GM12872 (cell line): ENCODE results near the gene PI4KA.

ENCODE experiments used
- TF ChIP-seq, protein P1 (sequence below): IDR thresholded peaks from 3 replicates; pipeline ENCODE4 v1.5.1; 2011; ENCODE audit warnings: low read depth, mild to moderate bottlenecking, low read length, moderate library complexity; ENCODE audit not compliant: insufficient read depth

PI4KA gene

DNA sequence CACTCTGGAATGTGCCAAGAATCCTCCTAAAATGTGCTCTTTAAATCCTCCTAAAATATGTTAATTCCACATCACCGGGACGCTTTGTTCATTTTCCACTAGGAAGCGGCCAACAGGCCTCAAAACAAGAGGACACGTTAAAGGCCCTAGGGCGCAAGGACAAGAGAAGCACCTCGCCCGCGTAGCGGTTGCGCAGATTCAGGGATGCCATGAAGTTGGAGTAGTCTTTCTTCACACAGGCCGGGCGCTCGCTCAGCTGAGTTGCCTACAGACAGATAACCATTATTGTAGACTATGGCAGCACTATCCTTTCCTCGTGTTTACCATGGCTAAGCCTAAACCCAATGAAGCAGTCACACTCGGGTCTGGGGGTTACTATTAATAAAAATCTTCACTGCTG lies 114.2 kb downstream of the PI4KA start:
- TF ChIP-seq, protein P1, sequence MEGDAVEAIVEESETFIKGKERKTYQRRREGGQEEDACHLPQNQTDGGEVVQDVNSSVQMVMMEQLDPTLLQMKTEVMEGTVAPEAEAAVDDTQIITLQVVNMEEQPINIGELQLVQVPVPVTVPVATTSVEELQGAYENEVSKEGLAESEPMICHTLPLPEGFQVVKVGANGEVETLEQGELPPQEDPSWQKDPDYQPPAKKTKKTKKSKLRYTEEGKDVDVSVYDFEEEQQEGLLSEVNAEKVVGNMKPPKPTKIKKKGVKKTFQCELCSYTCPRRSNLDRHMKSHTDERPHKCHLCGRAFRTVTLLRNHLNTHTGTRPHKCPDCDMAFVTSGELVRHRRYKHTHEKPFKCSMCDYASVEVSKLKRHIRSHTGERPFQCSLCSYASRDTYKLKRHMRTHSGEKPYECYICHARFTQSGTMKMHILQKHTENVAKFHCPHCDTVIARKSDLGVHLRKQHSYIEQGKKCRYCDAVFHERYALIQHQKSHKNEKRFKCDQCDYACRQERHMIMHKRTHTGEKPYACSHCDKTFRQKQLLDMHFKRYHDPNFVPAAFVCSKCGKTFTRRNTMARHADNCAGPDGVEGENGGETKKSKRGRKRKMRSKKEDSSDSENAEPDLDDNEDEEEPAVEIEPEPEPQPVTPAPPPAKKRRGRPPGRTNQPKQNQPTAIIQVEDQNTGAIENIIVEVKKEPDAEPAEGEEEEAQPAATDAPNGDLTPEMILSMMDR, result no peak

DNA sequence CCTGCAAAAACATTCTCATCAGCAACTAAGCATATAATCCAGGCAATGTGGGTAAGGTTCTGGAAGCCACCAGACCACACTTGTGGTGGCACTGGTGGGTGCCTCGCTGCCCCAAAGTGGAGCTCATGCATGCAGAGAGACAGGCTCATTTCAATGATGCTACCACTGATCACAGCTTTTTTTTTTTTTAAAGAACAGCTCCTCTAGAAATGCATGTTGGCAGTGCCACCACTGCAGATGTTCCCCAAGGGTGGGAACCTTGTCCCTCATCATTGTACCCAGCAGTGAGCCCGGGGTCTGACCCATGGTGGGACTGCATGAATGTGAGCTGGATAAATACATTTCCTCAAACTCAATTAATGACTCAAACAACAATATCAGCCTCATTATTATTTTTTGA lies 115.8 kb downstream of the PI4KA start:
- TF ChIP-seq, protein P1, result no peak

GRCh38 chr22:20741634-20742581 lies 116.7 kb downstream of the PI4KA start:
- TF ChIP-seq, protein P1, result peak; percentile 70

DNA sequence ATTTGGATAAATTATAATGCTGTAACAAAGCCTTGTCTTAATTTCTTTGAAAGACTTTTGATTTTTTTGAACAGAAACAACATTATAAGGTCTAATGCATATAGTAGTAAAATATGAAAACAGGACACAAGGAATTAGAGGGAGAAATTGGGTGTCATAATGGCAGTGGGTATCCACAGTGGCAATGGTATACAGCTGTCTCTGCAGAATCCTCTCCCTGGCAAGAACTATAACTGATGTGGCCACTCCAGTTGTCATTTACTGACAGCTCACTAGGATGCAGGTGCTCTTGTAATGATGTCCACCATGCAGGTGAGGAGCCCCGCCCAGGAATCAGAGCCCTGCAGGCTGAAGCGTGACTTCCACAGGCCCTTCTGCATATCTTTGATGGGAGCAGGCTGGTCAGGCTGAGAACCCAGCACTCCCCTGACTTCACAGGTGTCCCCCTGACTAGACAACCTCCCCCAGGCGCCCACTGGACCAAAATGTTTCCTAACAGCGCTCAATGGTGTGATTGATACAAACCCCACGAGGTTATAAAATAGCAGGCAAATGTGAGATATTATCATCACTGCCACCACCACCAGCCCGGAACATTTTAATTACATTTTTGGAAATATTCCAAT lies 117.5 kb downstream of the PI4KA start:
- TF ChIP-seq, protein P1, result no peak

GRCh38 chr22:20740222-20740951 lies 118.2 kb downstream of the PI4KA start:
- TF ChIP-seq, protein P1, result no peak

DNA sequence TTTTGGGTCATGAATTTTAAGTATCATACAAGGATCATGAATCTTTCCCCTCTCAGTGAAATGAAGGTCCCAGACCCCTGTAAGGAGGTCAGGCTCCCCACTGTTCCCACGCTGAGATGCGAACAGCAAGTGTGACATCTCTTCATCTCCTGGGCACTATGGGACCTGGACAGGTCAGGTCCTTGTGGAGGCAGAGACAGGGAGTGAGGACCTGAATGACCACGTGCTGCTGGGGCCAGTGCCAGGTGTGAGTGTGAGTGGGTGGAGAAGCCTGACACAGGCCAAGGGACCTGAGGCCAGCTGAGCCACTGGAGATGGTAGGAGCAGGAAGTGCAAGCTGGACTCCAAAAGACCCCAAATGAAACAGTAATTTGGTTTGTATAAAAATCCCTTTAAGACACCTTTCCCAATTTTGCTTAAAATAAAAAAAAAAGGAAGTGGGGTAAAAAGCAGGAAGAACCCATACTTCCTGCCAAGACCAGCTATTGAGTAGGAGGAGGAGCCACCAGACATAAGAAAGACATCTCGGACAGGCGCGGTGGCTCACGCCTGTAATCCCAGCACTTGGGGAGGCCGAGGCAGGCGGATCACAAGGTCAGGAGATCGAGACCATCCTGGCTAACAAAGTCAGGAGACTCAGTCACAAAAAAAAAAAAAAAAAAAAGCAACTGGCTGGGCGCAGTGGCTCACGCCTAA lies 120.1 kb downstream of the PI4KA start:
- TF ChIP-seq, protein P1, result no peak
